Measurements from ENCODE around the gene CHRNE. TPM values are rescaled to one million over a fixed set of nuclear protein-coding genes. Genes with fewer than 3 reads are reported as not detected.
"Not testable (repeated sequence)": the region's sequence is repeated elsewhere in the genome, so short reads cannot be mapped to it uniquely, and the experiment has no call there.

Gene CHRNE
- total RNA-seq, 1 donor from 2014 or later: 1.2 TPM

DNA sequence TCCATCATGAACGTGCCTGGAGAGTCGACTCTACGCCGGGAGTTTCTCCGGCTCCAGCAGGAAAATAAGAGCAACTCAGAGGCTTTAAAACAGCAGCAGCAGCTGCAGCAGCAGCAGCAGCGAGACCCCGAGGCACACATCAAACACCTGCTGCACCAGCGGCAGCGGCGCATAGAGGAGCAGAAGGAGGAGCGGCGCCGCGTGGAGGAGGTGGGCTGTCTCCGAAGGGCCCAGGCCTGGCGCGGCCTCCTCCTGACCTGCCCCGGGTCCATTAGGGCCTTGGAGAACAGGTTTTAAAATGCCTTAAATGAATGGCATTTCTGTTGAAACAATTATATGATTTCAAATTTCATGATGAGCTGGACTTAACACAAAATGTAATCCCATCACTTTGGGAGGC lies 15.3 kb downstream of the CHRNE start:
- no peak for DNase-seq (ENCODE audit: low spot score)

DNA sequence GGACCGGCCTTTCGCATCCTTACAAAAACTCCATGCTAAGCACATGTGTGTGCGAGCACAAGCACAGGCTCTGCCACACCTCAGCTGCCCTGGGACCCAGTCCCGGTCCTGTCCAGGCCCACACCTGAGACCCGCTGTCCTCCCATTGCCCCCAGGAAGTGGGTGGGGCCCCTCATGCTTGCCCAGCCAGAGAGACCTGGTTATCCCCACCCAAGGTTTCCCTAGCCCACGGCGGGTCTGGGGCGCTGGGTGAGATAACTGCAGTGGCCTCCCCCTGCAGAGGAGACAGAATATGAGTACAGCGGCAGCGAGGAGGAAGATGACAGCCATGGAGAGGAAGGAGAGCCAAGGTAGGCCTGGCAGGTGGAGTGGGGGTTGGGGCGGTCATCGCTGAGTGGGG lies 16.1 kb downstream of the CHRNE start:
- DNase-seq (ENCODE audit: low spot score): no peak

- no peak for DNase-seq (ENCODE audit: low spot score)
Measured at GRCh38 chr17:4884489-4884888, 18.4 kb downstream of the CHRNE start.

GRCh38 chr17:4881761-4882555 lies 20.9 kb downstream of the CHRNE start:
- no peak for DNase-seq (ENCODE audit: low spot score)

- no peak for DNase-seq (ENCODE audit: low spot score)
Measured at GRCh38 chr17:4880857-4881256, 22.0 kb downstream of the CHRNE start.

- DNase-seq (ENCODE audit: low spot score): no peak
Measured at GRCh38 chr17:4879601-4880000, 23.3 kb downstream of the CHRNE start.

DNA sequence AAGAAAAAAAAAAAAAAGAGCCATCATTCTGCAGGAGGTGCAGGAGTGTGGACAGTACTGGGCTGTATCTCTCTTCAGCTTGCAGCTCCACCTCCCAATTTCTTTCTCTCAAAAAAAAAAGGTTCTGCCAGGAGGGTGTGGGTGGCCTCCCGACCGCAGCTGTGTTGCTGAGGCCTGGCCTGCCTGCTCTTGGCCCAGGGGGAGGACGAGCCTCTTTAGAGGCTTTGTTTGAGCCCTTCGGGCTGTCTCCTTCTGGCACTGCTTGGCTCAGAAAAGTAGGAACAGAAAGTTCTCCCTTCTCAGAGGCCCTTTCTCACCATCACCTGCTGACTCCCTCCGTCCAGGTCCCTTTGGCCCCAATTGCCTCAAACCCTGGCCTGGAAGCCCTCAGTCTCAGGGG lies 25.8 kb downstream of the CHRNE start:
- no peak for DNase-seq (ENCODE audit: low spot score)

GRCh38 chr17:4872786-4873185 lies 30.1 kb downstream of the CHRNE start:
- DNase-seq (ENCODE audit: low spot score): no peak

DNA sequence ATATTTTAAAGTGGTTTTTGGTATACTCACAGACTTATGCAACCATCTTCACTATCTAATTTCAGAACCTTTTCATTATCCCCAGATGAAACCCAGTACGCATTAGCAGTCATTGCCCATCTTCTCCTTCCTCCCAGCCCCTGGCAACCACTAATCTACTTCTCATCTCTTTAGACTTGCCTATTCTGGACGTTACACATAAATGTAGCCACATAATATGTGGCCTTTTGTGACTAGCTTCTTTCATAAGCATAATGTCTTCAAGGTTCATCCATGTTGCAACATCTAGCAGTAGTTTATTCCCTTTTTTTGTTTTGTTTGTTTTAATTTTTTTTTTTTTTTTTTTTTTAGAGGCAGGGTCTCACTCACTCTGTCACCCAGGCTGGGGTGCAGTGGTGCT lies 32.0 kb downstream of the CHRNE start:
- DNase-seq (ENCODE audit: low spot score): no peak

- DNase-seq (ENCODE audit: low spot score): not testable (repeated sequence)
Measured at GRCh38 chr17:4869058-4869998, 33.6 kb downstream of the CHRNE start.

GRCh38 chr17:4867535-4867934 lies 35.4 kb downstream of the CHRNE start:
- not testable (repeated sequence) for DNase-seq (ENCODE audit: low spot score)

- no peak for DNase-seq (ENCODE audit: low spot score)
Measured at GRCh38 chr17:4863321-4863720, 39.6 kb downstream of the CHRNE start.

GRCh38 chr17:4862720-4863119 lies 40.2 kb downstream of the CHRNE start:
- no peak for DNase-seq (ENCODE audit: low spot score)

GRCh38 chr17:4861052-4861451 lies 41.8 kb downstream of the CHRNE start:
- DNase-seq (ENCODE audit: low spot score): no peak

DNA sequence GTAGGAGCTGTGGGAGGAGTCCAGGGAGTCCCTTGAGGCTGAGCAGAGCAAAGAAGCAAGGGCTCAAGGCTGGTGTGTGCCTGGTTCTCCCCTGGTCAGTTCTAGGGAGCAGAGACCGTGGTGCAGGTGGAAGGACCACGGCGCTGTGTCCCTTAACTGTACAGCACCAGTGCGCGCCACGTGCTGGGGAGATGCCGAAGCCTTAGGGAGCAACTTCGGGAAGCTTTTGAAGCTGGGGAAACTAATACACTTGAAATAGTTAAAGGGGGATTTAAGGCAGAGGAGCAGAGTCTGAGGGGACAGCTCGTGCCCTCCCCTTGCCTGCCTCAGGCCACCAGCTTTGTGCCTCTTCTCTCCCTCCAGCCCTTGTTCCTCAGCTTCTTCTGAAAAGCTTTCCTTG lies 42.2 kb downstream of the CHRNE start:
- DNase-seq (ENCODE audit: low spot score): no peak

- no peak for DNase-seq (ENCODE audit: low spot score)
Measured at GRCh38 chr17:4859816-4860625, 42.9 kb downstream of the CHRNE start.

- peak; percentile 81 for DNase-seq (ENCODE audit: low spot score)
Measured at GRCh38 chr17:4858882-4859260, 44.0 kb downstream of the CHRNE start.

- no peak for DNase-seq (ENCODE audit: low spot score)
Measured at GRCh38 chr17:4858068-4858881, 44.6 kb downstream of the CHRNE start.

DNA sequence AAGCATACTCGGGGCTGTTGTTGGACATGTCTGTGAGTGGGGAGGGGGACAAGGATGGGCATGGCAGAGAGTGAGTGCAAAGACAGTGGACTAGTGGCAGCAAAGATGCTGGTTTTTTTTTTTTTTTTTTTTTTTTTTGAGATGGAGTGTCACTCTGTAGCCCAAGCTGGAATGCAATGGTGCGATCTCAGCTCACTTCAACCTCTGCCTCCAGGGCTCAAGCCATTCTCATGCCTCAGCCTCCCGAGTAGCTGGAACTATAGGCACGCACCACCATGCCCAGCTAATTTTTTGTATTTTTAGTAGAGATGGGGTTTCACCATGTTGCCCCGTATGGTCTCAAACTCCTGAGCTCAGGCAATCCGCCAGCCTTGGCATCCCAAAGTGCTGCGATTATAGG lies 45.6 kb downstream of the CHRNE start:
- not testable (repeated sequence) for DNase-seq (ENCODE audit: low spot score)

DNA sequence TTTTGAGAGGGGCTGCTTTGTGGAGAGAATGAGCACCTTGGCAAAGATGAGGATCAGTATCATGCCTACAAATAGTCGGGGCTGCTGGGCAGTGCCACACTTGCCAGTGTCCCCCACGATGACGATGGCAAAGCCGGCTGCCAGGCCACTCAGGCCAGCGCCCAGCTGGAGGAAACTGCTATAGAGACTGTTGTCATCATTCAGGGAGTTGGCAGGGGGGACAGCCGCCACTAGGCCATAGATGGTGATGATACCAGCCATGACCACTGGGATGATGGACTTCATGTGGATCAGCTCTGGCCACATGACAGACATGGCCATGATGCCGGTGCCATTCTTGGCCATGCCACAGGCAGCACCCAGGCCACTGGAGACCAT lies 46.0 kb downstream of the CHRNE start:
- no peak for DNase-seq (ENCODE audit: low spot score)

- no peak for DNase-seq (ENCODE audit: low spot score)
Measured at GRCh38 chr17:4856271-4856936, 46.5 kb downstream of the CHRNE start.

All from ureter (tissue), 1 donor.